ENCODE measurements around the gene ZNF750. TPM values are rescaled to one million over a fixed set of nuclear protein-coding genes. Genes with fewer than 3 reads are reported as not detected.

ZNF750 gene
- total RNA-seq, 1 experiment from 2014 or later: 0.44 TPM

DNA sequence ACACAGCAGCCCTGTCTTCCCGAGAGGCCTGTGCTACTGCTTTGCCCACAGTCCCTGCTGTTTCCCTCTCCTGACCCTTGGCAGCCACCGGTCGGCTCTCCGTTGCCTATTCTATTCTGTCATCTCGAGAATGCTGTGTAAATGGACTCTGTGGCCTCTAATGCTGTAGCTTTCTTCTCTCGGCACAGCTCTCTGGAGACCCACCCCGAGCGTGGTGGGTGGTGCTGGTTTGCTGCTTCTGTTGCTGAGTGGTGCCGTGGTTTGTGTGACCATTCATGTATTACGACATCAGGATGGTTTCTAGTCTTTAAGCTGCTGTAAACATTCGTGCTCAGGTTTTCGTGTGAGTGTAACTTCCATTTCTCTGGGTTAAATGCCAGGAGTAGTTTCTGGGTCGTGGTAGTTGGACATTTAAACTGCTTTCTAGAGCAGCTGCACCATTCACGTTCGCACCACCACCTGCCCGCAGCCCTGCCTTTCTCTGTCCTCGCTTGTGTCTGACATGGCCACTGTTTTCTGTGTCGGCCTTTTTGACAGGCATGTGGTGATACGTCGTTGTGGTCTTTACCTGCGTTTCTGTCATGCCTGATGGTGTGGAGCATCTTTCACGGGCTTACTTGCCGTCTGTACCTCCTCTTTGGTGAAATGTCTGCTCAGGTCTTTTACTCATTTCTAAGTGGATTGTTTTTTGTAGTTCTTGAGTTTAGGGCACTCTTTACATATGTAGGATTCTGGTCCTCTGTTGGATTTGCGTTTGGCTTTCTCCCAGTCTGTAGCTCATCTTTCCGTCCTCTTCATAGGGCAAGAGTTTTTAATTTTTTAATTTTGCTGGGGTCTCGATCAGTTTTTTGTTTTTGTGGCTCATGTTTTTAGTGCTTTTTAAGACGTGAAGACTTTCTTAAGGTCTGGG lies 47.7 kb upstream of the ZNF750 start:
- ChIA-PET POLR2A (ENCODE audit: unreplicated experiment) (no interaction called here), CTCF (no interaction called here)
- BruUV-seq (replicated peaks): no TSS peak
- no peaks in the 10 kb centered on the region for H3K9me3 ChIP-seq (ENCODE audit: insufficient read depth, low read depth)
- no peak overlapping the region; the same call in 1 of the 2 replicates for H3K4me3 ChIP-seq
- H3K9me2 ChIP-seq (ENCODE audit: insufficient read depth): no peaks in the 10 kb centered on the region
- H4K20me1 ChIP-seq (ENCODE audit: insufficient read depth): no peaks in the 10 kb centered on the region
- H3K27ac ChIP-seq: peak overlapping the region; percentile 100
- no peak overlapping the region for H2AFZ ChIP-seq
- peak overlapping the region; percentile 95 for H3K4me2 ChIP-seq
- H3K27me3 ChIP-seq (ENCODE audit: insufficient read depth, low read depth): no peaks in the 10 kb centered on the region
- TF ChIP-seq EZH2 (IDR thresholded peaks at IDR 0.05; ENCODE audit: low read depth) (no peak), CTCF (conservative IDR thresholded peaks at IDR 0.05) (no peak)
- H3F3A ChIP-seq (ENCODE audit: insufficient read depth, low read depth): peaks cover 39% of the 10 kb centered on the region
- DNase-seq: no peak
- H3K4me1 ChIP-seq (replicated peaks; ENCODE audit: insufficient read depth): peaks cover 59% of the 10 kb centered on the region
- intact Hi-C loops (cut with micrococcal nuclease; ENCODE audit: unreplicated experiment): loop anchor here (10.0 kb wide), 1 partner anchor 533 kb away; the partner anchor contains the start of gene TEX19
- H3K36me3 ChIP-seq (ENCODE audit: low read depth): no peaks in the 10 kb centered on the region
- peaks cover 39% of the 10 kb centered on the region for H3K79me2 ChIP-seq (ENCODE audit: low read depth)

DNA sequence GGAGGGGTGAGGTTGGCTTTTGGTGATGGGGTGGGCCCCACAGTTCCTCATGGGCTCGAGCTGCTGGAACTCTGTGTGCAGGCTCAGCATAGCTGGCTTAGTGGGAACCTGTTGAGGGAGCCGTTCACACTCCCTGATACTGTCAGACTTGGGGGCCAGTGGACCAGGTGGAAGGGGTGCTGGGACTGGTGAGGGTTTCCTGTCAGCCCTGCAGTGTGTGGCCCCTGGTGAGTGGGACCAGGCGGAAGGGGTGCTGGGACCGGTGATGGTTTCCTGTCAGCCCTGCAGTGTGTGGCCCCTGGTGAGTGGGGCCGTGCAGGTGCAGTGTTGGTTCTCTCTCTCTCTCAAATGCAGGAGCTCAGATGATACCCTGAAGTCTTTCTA lies 45.1 kb upstream of the ZNF750 start:
- H4K20me1 ChIP-seq (ENCODE audit: insufficient read depth): no peaks in the 10 kb centered on the region
- H3K79me2 ChIP-seq (ENCODE audit: low read depth): peaks cover 27% of the 10 kb centered on the region
- no peak for DNase-seq
- no peaks in the 10 kb centered on the region for H3K27me3 ChIP-seq (ENCODE audit: insufficient read depth, low read depth)
- H3K4me2 ChIP-seq: peak overlapping the region; percentile 71; the same call in 1 of the 2 replicates
- intact Hi-C loops (cut with micrococcal nuclease; ENCODE audit: unreplicated experiment): loop anchor here (10.0 kb wide), 1 partner anchor 530 kb away; the partner anchor contains the start of gene TEX19
- no peak overlapping the region for H3K4me3 ChIP-seq
- no TSS peak for BruUV-seq (replicated peaks)
- H3K9me2 ChIP-seq (ENCODE audit: insufficient read depth): no peaks in the 10 kb centered on the region
- ChIA-PET CTCF (interaction anchor here (1.2 to 1.6 kb wide), 2 partner anchors 9 to 10 kb away, joined by 3 to 4 read pairs; no protein-coding TSS in a partner anchor), POLR2A (ENCODE audit: unreplicated experiment) (no interaction called here)
- H3K27ac ChIP-seq: peak overlapping the region; percentile 70
- H3K9me3 ChIP-seq (ENCODE audit: insufficient read depth, low read depth): no peaks in the 10 kb centered on the region
- no peak overlapping the region for H2AFZ ChIP-seq
- H3K36me3 ChIP-seq (ENCODE audit: low read depth): no peaks in the 10 kb centered on the region
- peaks cover 45% of the 10 kb centered on the region for H3K4me1 ChIP-seq (replicated peaks; ENCODE audit: insufficient read depth)
- TF ChIP-seq CTCF (conservative IDR thresholded peaks at IDR 0.05) (no peak), EZH2 (IDR thresholded peaks at IDR 0.05; ENCODE audit: low read depth) (no peak)
- peaks cover 29% of the 10 kb centered on the region for H3F3A ChIP-seq (ENCODE audit: insufficient read depth, low read depth)

DNA sequence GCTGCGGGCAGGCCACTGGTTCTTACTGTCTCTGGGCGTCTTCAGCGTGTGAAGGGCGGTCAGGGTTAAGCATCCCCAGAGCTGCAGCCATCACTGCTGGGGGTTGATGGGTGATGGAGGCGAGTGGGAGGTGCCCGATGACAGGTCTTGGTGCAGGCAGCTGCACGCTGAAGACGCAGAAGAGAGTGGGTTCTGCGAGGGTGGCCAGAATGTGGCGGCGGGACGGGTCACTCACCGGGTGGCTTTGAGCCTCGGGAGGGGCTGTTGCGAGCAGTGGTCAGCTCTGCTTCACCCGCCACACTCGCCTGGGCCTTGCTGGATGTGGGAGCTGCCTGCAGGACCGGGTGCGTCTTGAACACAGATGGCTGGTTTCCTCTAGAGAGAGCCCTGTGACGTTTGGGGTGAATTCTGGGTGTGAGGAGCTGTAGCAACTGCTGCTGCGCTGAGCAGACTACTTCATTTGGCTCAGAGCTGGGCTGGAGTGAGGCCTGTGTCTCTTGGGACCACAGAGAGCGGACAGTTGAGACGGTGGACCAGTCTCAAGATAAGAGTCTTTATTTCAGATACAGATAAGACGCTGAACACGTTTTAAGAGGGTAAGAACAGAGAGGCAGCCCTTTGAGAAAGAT lies 44.6 kb upstream of the ZNF750 start:
- Histone ChIP-seq H3K27me3 (ENCODE audit: insufficient read depth, low read depth) (no peaks in the 10 kb centered on the region), H3K4me3 (no peak overlapping the region), H3K36me3 (ENCODE audit: low read depth) (no peaks in the 10 kb centered on the region), H3K9me2 (ENCODE audit: insufficient read depth) (no peaks in the 10 kb centered on the region), H3K9me3 (ENCODE audit: insufficient read depth, low read depth) (no peaks in the 10 kb centered on the region), H2AFZ (no peak overlapping the region), H3K79me2 (ENCODE audit: low read depth) (peaks cover 32% of the 10 kb centered on the region), H3F3A (ENCODE audit: insufficient read depth, low read depth) (peaks cover 25% of the 10 kb centered on the region), H3K4me1 (replicated peaks; ENCODE audit: insufficient read depth) (peaks cover 42% of the 10 kb centered on the region), H3K27ac (peak overlapping the region; percentile 70), H3K4me2 (no peak overlapping the region), H4K20me1 (ENCODE audit: insufficient read depth) (no peaks in the 10 kb centered on the region)
- DNase-seq: no peak
- ChIA-PET CTCF (interaction anchor here (1.6 kb wide), 1 partner anchor 10 kb away, joined by 3 read pairs; no protein-coding TSS in a partner anchor), POLR2A (ENCODE audit: unreplicated experiment) (no interaction called here)
- intact Hi-C loops (cut with micrococcal nuclease; ENCODE audit: unreplicated experiment): loop anchor here (10.0 kb wide), 1 partner anchor 530 kb away; the partner anchor contains the start of gene TEX19
- no peak for TF ChIP-seq EZH2 (IDR thresholded peaks at IDR 0.05; ENCODE audit: low read depth)
- TF ChIP-seq CTCF (conservative IDR thresholded peaks at IDR 0.05): no peak
- no TSS peak for BruUV-seq (replicated peaks)
